ENCODE data around the gene MARVELD3.

GRCh38 chr16:71649704-71650103 lies 23.7 kb downstream of the MARVELD3 start:
- no peak for TF ChIP-seq CTCF (conservative IDR thresholded peaks at IDR 0.05; ENCODE audit: low read depth, low read length)
- no peak for TF ChIP-seq EZH2 (IDR thresholded peaks at IDR 0.05; ENCODE audit: low read length, unreplicated experiment)

Data from PC-3 (cell line).